HepG2 (cell line): Measurements from ENCODE around the gene VKORC1. TPM values are rescaled to one million over a fixed set of nuclear protein-coding genes. Genes with fewer than 3 reads are reported as not detected.
A peak's percentile ranks its signal among the peaks of the same experiment; 100 is the strongest.

Experiments
- AGO1 ChIP-seq: fragments of 200-400 bp; formaldehyde crosslinking; IDR thresholded peaks from 2 replicates; pipeline ENCODE4 v1.6.1; 2017; ENCODE audit warnings: mild to moderate bottlenecking, low read depth, low read length, moderate library complexity; ENCODE audit not compliant: poor library complexity, severe bottlenecking
- ATF7 ChIP-seq, 2 experiments: fragments of 450-650 bp in 1 of 2; sonication (generic) in 1 of 2; formaldehyde crosslinking in 1 of 2; IDR thresholded peaks; 2 replicates each; pipeline versions ENCODE4 v1.4.0 to v1.6.1; 2016 to 2020; ENCODE audit warnings: antibody characterized with exemption in 1 of 2, mild to moderate bottlenecking in 1 of 2, missing genetic modification reagents in 1 of 2
- HNF4A ChIP-seq: sonication (generic); formaldehyde crosslinking; IDR thresholded peaks from 2 replicates; pipeline ENCODE4 v1.4.0; 2020; ENCODE audit warnings: missing genetic modification reagents
- HNRNPH1 ChIP-seq: fragments of 200-400 bp; formaldehyde crosslinking; optimal IDR thresholded peaks from 2 replicates; pipeline ENCODE3; 2017; ENCODE audit warnings: mild to moderate bottlenecking, low read depth, low read length
- MAFG ChIP-seq: sonication (generic); formaldehyde crosslinking; IDR thresholded peaks from 2 replicates; pipeline ENCODE4 v1.5.1; 2020; ENCODE audit warnings: mild to moderate bottlenecking, missing genetic modification reagents
- PAXIP1 ChIP-seq: sonication (generic); formaldehyde crosslinking; conservative IDR thresholded peaks from 2 replicates; pipeline ENCODE4 v1.4.0; 2020; ENCODE audit warnings: mild to moderate bottlenecking, missing genetic modification reagents, moderate library complexity
- PITX1 ChIP-seq: sonication (generic); formaldehyde crosslinking; IDR thresholded peaks from 2 replicates; pipeline ENCODE4 v1.5.1; 2020; ENCODE audit warnings: mild to moderate bottlenecking, missing genetic modification reagents
- SKI ChIP-seq: fragments of 450-650 bp; IDR thresholded peaks from one replicate; pipeline ENCODE4 v1.6.1; 2018; ENCODE audit warnings: mild to moderate bottlenecking; ENCODE audit not compliant: partially characterized antibody
- SKIL ChIP-seq: sonication (generic); formaldehyde crosslinking; IDR thresholded peaks from 2 replicates; pipeline ENCODE4 v1.8.0; 2022; ENCODE audit warnings: missing genetic modification reagents, mild to moderate bottlenecking, moderate library complexity, borderline replicate concordance
- SOX5 ChIP-seq: IDR thresholded peaks from 2 replicates; pipeline ENCODE4 v1.6.1; 2016; ENCODE audit warnings: borderline replicate concordance
- SP140L ChIP-seq: sonication (generic); formaldehyde crosslinking; IDR thresholded peaks from 2 replicates; pipeline ENCODE4 v1.4.0; 2020; ENCODE audit warnings: missing genetic modification reagents, borderline replicate concordance
- ZC3H13 ChIP-seq: sonication (generic); formaldehyde crosslinking; IDR thresholded peaks from 2 replicates; pipeline ENCODE4 v1.8.1; 2023; ENCODE audit warnings: mild to moderate bottlenecking, missing genetic modification reagents, moderate library complexity
- ZNF441 ChIP-seq: sonication (generic); formaldehyde crosslinking; IDR thresholded peaks from 2 replicates; pipeline ENCODE4 v1.7.0; 2021; ENCODE audit warnings: missing genetic modification reagents, borderline replicate concordance
- ZNF510 ChIP-seq: sonication (generic); formaldehyde crosslinking; IDR thresholded peaks from 2 replicates; pipeline ENCODE4 v1.4.0; 2020; ENCODE audit warnings: low read depth, mild to moderate bottlenecking, missing genetic modification reagents
- ZNF646 ChIP-seq: sonication (generic); formaldehyde crosslinking; IDR thresholded peaks from 2 replicates; pipeline ENCODE4 v1.9.0; 2021; ENCODE audit warnings: mild to moderate bottlenecking, missing genetic modification reagents
- polyA plus RNA-seq, 8 experiments: library from polyadenylated mRNA; depleted of rRNA in 3 of 8; stranded (reverse) in 7 of 8; unstranded in 1 of 8; fragments of >200 nt; fragmentation: Illumina TruSeq in 4 of 8; extraction: Trizol in 4 of 8; gene quantifications; 2 replicates each; pipeline versions ENCODE4 v1.2.1 to v1.2.3, GENCODE V29; 2011 to 2016; ENCODE audit warnings: low read depth in 4 of 8, missing spikeins in 1 of 8, mixed read lengths in 1 of 8; ENCODE audit not compliant: insufficient read depth in 1 of 8
- total RNA-seq, 5 experiments: library from RNA; depleted of rRNA; stranded (reverse); fragments of >200 nt; fragmentation: Illumina TruSeq; extraction: Trizol; gene quantifications; 2 replicates each; pipeline ENCODE4 v1.2.3, GENCODE V29; 2016; ENCODE audit warnings: low read depth in 1 of 5
- TF ChIP-seq, protein P1 (sequence below): sonication (generic); formaldehyde crosslinking; IDR thresholded peaks from 2 replicates; pipeline ENCODE4 v1.8.0; 2022; ENCODE audit warnings: mild to moderate bottlenecking, missing genetic modification reagents

The VKORC1 gene
- total and polyA plus RNA-seq, 2 of the 13 experiments (the other 11 are each of a cell fraction or from before 2014, with no cell fraction given) = 141 to 615 TPM

- no peak for TF ChIP-seq ATF7 (IDR thresholded peaks at IDR 0.05)
- TF ChIP-seq ATF7 (CRISPR knock-in tag; IDR thresholded peaks at IDR 0.05) = no peak
- no peak for TF ChIP-seq HNRNPH1
- TF ChIP-seq HNF4A (CRISPR knock-in tag) = peak; percentile 80
- no peak for TF ChIP-seq MAFG (CRISPR knock-in tag)
- no peak for TF ChIP-seq ZNF646 (CRISPR knock-in tag)
- no peak for TF ChIP-seq ZC3H13 (CRISPR knock-in tag)
- peak; percentile 65 for TF ChIP-seq SKI
- TF ChIP-seq SOX5 (CRISPR knock-in tag) = peak; percentile 45; the same call in 1 of the 2 replicates
- TF ChIP-seq AGO1 = no peak
- TF ChIP-seq PITX1 (CRISPR knock-in tag) = 0 out of 2 replicates have a peak, but pooled peaks have one; percentile 20
- TF ChIP-seq PAXIP1 (CRISPR knock-in tag) = peak; percentile 48
- TF ChIP-seq, protein P1, sequence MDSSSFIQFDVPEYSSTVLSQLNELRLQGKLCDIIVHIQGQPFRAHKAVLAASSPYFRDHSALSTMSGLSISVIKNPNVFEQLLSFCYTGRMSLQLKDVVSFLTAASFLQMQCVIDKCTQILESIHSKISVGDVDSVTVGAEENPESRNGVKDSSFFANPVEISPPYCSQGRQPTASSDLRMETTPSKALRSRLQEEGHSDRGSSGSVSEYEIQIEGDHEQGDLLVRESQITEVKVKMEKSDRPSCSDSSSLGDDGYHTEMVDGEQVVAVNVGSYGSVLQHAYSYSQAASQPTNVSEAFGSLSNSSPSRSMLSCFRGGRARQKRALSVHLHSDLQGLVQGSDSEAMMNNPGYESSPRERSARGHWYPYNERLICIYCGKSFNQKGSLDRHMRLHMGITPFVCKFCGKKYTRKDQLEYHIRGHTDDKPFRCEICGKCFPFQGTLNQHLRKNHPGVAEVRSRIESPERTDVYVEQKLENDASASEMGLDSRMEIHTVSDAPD (CRISPR knock-in tag) = no peak
- TF ChIP-seq SKIL = peak; percentile 23; the same call in 1 of the 2 replicates
- no peak for TF ChIP-seq SP140L (CRISPR knock-in tag)
- no peak for TF ChIP-seq ZNF441 (CRISPR knock-in tag)
- no peak for TF ChIP-seq ZNF510 (CRISPR knock-in tag)
Measured at GRCh38 chr16:31043352-31043751, 51.2 kb downstream of the VKORC1 start (continued).
